Right atrium auricular region (tissue), 2 donors: Measurements from ENCODE around the gene SPAG17. TPM values are rescaled to one million over a fixed set of nuclear protein-coding genes. Genes with fewer than 3 reads are reported as not detected.
A peak's percentile ranks its signal among the peaks of the same experiment; 100 is the strongest.

Experiments used
- DNase-seq: peaks from one replicate; pipeline ENCODE4 v3.0.0-alpha.2; 2019; ENCODE audit warnings: low spot score
- H3K27ac ChIP-seq, 2 donors: fragments of 200-600 bp; sonication (generic); 1 replicate in 1 of 2; 2 replicates in 1 of 2; pipeline ENCODE4 v1.5.1; 2016 to 2019
- H3K27me3 ChIP-seq, 2 donors: fragments of 200-600 bp; sonication (generic); one replicate each; pipeline versions ENCODE4 v1.5.1 to v1.6.0; 2017 to 2019
- H3K36me3 ChIP-seq: fragments of 200-600 bp; sonication (generic); one replicate; pipeline ENCODE4 v1.5.1; 2016
- H3K4me1 ChIP-seq, 2 donors: fragments of 200-600 bp; sonication (generic); one replicate each; pipeline versions ENCODE4 v1.5.1 to v1.6.0; 2017 to 2019
- H3K4me3 ChIP-seq, 2 donors: fragments of 200-600 bp; sonication (generic); 1 replicate in 1 of 2; 2 replicates in 1 of 2; pipeline ENCODE4 v1.5.1; 2017 to 2019; ENCODE audit warnings: mild to moderate bottlenecking in 1 of 2, moderate library complexity in 1 of 2
- H3K9me3 ChIP-seq, 2 donors: fragments of 200-600 bp; sonication (generic); one replicate each; pipeline ENCODE4 v1.5.1; 2019
- total RNA-seq, 2 donors: library from RNA; depleted of rRNA; stranded (reverse); fragments of >200 nt; gene quantifications; one replicate each; pipeline ENCODE4 v1.1.0, GENCODE V29; 2016
- TF ChIP-seq, protein P1 (sequence below), 2 donors: fragments of 200-600 bp; sonication (generic); IDR thresholded peaks; one replicate each; pipeline ENCODE4 v1.5.1; 2019; ENCODE audit warnings: antibody characterized with exemption in 2 of 2

The SPAG17 gene
- total RNA-seq, 2 donors from 2014 or later: 0.39 TPM; not detected in 1

DNA sequence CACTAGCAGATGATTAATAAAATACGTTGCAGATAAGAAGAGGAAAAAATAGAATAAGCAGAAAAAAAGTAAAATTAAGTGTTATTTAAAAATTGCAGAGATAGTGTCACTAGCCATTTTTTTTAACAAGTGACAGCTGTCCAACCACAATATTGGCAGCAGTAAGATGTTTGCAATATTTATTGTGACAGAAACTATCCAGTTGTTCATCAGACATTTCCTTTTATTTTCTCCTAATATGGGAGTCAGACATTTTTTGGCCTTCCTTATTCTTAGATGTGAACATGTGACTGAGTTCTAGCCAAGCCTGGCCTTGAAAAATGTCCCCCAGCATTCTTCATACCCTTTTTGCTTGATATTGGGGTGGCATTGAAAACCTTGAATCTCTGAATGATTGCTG, 3.4 kb upstream of the SPAG17 start:
- Histone ChIP-seq H3K27me3 (no peaks in the 10 kb centered on the region), H3K4me1 (peaks cover 0 to 10% of the 10 kb centered on the region in 2 donors), H3K9me3 (peaks cover 4 to 7% of the 10 kb centered on the region in 2 donors), H3K36me3 (no peaks in the 10 kb centered on the region), H3K27ac (no peak overlapping the region), H3K4me3 (no peak overlapping the region)
- DNase-seq: no peak
- TF ChIP-seq, protein P1, sequence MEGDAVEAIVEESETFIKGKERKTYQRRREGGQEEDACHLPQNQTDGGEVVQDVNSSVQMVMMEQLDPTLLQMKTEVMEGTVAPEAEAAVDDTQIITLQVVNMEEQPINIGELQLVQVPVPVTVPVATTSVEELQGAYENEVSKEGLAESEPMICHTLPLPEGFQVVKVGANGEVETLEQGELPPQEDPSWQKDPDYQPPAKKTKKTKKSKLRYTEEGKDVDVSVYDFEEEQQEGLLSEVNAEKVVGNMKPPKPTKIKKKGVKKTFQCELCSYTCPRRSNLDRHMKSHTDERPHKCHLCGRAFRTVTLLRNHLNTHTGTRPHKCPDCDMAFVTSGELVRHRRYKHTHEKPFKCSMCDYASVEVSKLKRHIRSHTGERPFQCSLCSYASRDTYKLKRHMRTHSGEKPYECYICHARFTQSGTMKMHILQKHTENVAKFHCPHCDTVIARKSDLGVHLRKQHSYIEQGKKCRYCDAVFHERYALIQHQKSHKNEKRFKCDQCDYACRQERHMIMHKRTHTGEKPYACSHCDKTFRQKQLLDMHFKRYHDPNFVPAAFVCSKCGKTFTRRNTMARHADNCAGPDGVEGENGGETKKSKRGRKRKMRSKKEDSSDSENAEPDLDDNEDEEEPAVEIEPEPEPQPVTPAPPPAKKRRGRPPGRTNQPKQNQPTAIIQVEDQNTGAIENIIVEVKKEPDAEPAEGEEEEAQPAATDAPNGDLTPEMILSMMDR (IDR thresholded peaks at IDR 0.05): no peak

DNA sequence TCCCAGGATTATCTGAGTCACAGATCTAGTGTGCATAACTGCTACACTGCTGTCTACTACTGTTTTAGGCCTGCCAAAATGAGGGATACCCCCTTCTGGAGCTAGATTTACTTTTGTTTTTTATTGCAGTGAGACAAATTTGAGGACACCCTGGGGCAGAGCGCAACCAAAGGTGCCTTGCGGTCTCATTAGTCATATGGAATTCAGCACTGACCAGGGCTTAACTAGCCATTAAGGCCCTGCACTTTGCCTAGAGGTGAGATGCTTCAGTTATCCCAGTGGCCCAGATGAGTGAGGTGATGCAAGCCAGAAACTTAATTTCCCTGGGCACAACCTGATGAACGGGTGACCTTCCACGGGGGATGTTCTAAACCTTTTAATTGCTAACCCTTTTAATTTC, 998 bp upstream of the SPAG17 start:
- Histone ChIP-seq H3K36me3 (no peaks in the 10 kb centered on the region), H3K9me3 (no peaks in the 10 kb centered on the region), H3K4me3 (no peak overlapping the region), H3K27ac (no peak overlapping the region), H3K27me3 (no peaks in the 10 kb centered on the region), H3K4me1 (peaks cover 0 to 10% of the 10 kb centered on the region in 2 donors)
- TF ChIP-seq, protein P1 (IDR thresholded peaks at IDR 0.05): no peak
- DNase-seq: no peak

DNA sequence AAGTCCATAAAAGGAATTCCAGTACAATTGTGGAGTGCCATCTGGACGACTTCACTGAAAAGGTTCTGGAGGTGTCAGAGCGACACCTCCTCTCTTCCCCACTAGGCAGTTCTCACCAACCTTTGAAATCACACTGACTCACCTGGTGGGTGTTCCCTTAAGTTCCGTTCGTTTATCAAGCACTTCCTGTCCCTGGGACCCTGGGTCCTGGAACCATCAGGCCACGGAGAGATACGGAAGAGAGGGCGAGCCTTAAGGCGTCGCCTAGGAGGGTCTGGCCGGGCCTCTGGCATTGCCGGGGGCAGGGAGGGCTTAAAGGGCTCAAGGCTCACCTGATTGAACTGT, 317 bp downstream of the SPAG17 start:
- peak overlapping the region in 1 of 2 donors; percentile 42 for H3K4me3 ChIP-seq
- no peaks in the 10 kb centered on the region for H3K27me3 ChIP-seq
- H3K9me3 ChIP-seq: no peaks in the 10 kb centered on the region
- H3K36me3 ChIP-seq: no peaks in the 10 kb centered on the region
- TF ChIP-seq, protein P1 (IDR thresholded peaks at IDR 0.05): no peak
- H3K4me1 ChIP-seq: peaks cover 0 to 10% of the 10 kb centered on the region in 2 donors
- DNase-seq: no peak
- H3K27ac ChIP-seq: no peak overlapping the region

DNA sequence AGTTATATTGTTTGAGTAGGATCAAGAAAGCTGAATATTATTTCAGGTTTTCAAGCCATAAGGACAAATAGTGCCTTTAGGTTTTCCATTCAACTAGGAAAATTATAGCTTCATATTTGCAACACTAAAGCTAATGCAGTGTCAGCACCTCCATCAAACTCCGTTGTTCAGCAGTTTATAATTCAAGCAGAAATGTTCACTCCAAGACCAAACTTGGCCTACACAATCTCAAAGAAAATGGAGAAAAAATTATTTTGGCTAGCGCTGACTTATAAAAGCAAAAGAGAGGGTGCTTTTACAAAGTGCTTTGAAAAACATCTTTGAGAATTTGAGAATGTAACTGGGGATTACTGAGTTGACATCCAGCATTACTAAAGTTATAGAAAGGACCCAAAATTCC, 1.4 kb downstream of the SPAG17 start:
- no peak overlapping the region for H3K27ac ChIP-seq
- DNase-seq: no peak
- peaks cover 0 to 3% of the 10 kb centered on the region in 2 donors for H3K9me3 ChIP-seq
- TF ChIP-seq, protein P1 (IDR thresholded peaks at IDR 0.05): no peak
- H3K36me3 ChIP-seq: no peaks in the 10 kb centered on the region
- H3K27me3 ChIP-seq: no peaks in the 10 kb centered on the region
- H3K4me1 ChIP-seq: peaks cover 0 to 10% of the 10 kb centered on the region in 2 donors
- no peak overlapping the region for H3K4me3 ChIP-seq

DNA sequence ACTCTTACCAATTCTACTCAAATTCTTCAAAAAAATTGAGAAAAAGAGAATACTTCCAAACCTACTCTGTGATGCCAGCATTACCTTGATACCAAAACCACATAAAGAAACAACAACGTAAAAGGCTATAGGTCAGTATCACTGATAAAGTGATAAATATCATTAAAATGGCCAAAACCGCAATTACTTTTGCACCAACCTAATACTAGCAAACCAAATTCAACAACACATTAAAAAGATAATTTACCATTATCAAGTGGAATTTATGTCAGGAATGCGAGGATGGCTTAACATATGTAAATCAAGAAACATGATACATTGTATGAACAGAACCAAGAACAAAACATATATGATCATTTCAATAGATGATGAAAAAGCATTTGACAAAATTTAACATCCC, 7.0 kb downstream of the SPAG17 start:
- TF ChIP-seq, protein P1 (IDR thresholded peaks at IDR 0.05): no peak
- Histone ChIP-seq H3K4me1 (no peaks in the 10 kb centered on the region), H3K27ac (no peak overlapping the region), H3K36me3 (no peaks in the 10 kb centered on the region), H3K9me3 (peaks cover 0 to 15% of the 10 kb centered on the region in 2 donors), H3K4me3 (no peak overlapping the region), H3K27me3 (no peaks in the 10 kb centered on the region)
- no peak for DNase-seq

DNA sequence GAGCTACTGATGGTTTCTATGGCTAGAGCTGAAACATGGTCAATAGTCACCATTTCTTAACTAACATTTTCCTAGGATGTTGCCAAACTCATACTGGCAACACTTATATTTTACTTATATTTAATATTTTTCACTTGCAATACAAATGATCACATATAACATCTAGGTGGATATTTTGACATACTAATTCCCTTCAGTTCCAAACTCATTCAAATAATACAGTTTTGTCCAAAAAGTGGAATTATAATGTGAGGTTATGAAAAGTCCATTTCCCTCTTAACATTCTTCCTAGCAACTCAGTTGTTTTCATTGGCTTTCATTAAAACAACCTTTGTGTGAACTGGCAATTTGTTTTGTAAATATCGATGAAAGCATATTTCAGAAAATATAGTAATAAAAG, 16.0 kb downstream of the SPAG17 start:
- no peak for DNase-seq
- no peaks in the 10 kb centered on the region for H3K36me3 ChIP-seq
- H3K27me3 ChIP-seq: no peaks in the 10 kb centered on the region
- H3K9me3 ChIP-seq: no peaks in the 10 kb centered on the region
- H3K27ac ChIP-seq: no peak overlapping the region
- H3K4me1 ChIP-seq: no peaks in the 10 kb centered on the region
- TF ChIP-seq, protein P1 (IDR thresholded peaks at IDR 0.05): no peak
- H3K4me3 ChIP-seq: no peak overlapping the region
